Activated CD4-positive, alpha-beta T cell treated with anti-CD3 and anti-CD28 coated beads for 36 hours (primary cell): ENCODE data around the gene CA10. TPM values are rescaled to one million over a fixed set of nuclear protein-coding genes. Genes with fewer than 3 reads are reported as not detected.

ENCODE experiments used
- ATAC-seq: fragments of 200-7000 bp; cut with Tn5 transposase; one replicate; pipeline ENCODE4 v1.10.0; 2021; ENCODE audit warnings: mild to moderate bottlenecking, moderate library complexity
- CTCF ChIA-PET: fragments of 350-600 bp; sonication (Branson Sonifier 250); formaldehyde crosslinking; loops from one replicate; lab custom pipeline; 2021; ENCODE audit warnings: antibody characterized with exemption; lab: Charles Lee
- POLR2A ChIA-PET: fragments of 350-600 bp; sonication (Branson Sonifier 250); formaldehyde crosslinking; loops from one replicate; lab custom pipeline; 2021; ENCODE audit warnings: antibody characterized with exemption, inconsistent platforms; lab: Charles Lee
- DNase-seq: peaks from one replicate; pipeline ENCODE4 v3.0.0-alpha.2; 2020
- H3K27ac Mint-ChIP-seq: one replicate; pipeline ENCODE4 v1.8.0; 2021; ENCODE audit warnings: mixed read lengths
- H3K27me3 Mint-ChIP-seq: one replicate; pipeline ENCODE4 v1.8.0; 2021; ENCODE audit warnings: mixed read lengths
- H3K36me3 Mint-ChIP-seq: one replicate; pipeline ENCODE4 v1.8.0; 2021; ENCODE audit warnings: low read depth, mixed read lengths
- H3K4me1 Mint-ChIP-seq: one replicate; pipeline ENCODE4 v1.8.0; 2021; ENCODE audit warnings: mixed read lengths
- H3K4me3 Mint-ChIP-seq: one replicate; pipeline ENCODE4 v1.8.0; 2021; ENCODE audit warnings: mild to moderate bottlenecking, moderate library complexity, mixed read lengths
- H3K9me3 Mint-ChIP-seq: one replicate; pipeline ENCODE4 v1.8.0; 2021; ENCODE audit warnings: low read depth, mixed read lengths
- intact Hi-C, 2 experiments: fragments of 100-400 bp; cut with DNase I in 1 of 2; cut with micrococcal nuclease in 1 of 2; formaldehyde crosslinking; loops; one replicate each; pipeline versions ENCODE4 v1.14.2 to v1.15.1; 2022 to 2024; cut with DNase I, micrococcal nuclease
- total RNA-seq, 2 experiments: library from RNA; stranded (reverse); gene quantifications; one replicate each; pipeline ENCODE4 v1.2.3, GENCODE V29; 2021

The CA10 gene
- total RNA-seq, 2 experiments from 2014 or later: not detected

GRCh38 chr17:51687887-51688286, 470.6 kb downstream of the CA10 start:
- intact Hi-C loops: no loop called here
- Mint-ChIP-seq H3K27ac (no peak overlapping the region), H3K4me3 (no peak overlapping the region), H3K36me3 (no peaks in the 10 kb centered on the region), H3K27me3 (peaks cover 5% of the 10 kb centered on the region), H3K4me1 (no peaks in the 10 kb centered on the region), H3K9me3 (peaks cover 6% of the 10 kb centered on the region)
- ChIA-PET POLR2A (no interaction called here), CTCF (no interaction called here)
- DNase-seq (no peak), ATAC-seq (no peak)

- POLR2A ChIA-PET: no interaction called here
- DNase-seq (no peak), ATAC-seq (no peak)
- H3K4me1 Mint-ChIP-seq: no peaks in the 10 kb centered on the region
- H3K27me3 Mint-ChIP-seq: peaks cover 10% of the 10 kb centered on the region
- H3K27ac Mint-ChIP-seq: no peak overlapping the region
- intact Hi-C loops: no loop called here
- no peak overlapping the region for H3K4me3 Mint-ChIP-seq
- CTCF ChIA-PET: interaction anchor here (0.6 kb wide), 1 partner anchor 282 kb away, joined by 3 read pairs; no protein-coding TSS in a partner anchor
- H3K9me3 Mint-ChIP-seq: peaks cover 2% of the 10 kb centered on the region
- no peaks in the 10 kb centered on the region for H3K36me3 Mint-ChIP-seq
Measured at GRCh38 chr17:51685287-51685909, 473.1 kb downstream of the CA10 start.

DNA sequence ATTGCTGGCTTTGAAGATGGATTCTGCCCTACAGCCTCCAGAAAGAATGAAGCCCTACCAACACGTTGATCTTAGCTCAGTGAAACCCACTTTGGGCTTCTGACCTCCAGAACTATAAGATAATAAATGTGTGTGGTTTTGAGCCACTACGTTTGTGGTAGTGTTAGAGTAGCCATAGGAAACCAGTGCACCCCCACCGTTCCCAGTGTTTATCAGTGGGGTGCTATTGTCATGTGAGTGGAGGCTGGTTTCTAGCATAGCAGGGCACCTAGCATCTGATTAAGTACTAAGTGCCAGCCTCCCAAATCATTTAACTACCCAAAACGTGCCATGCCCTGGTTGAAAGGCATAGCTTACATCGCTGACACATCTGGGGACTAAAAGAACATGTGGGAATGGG, 474.3 kb downstream of the CA10 start:
- Mint-ChIP-seq H3K4me1 (no peaks in the 10 kb centered on the region), H3K4me3 (no peak overlapping the region), H3K27ac (no peak overlapping the region), H3K9me3 (no peaks in the 10 kb centered on the region), H3K27me3 (peaks cover 10% of the 10 kb centered on the region), H3K36me3 (no peaks in the 10 kb centered on the region)
- POLR2A ChIA-PET: no interaction called here
- ATAC-seq (no peak), DNase-seq (no peak)
- CTCF ChIA-PET: no interaction called here
- intact Hi-C loops: no loop called here

- CTCF ChIA-PET: interaction anchor here (1.1 kb wide), 1 partner anchor 44 kb away, joined by 3 read pairs; no protein-coding TSS in a partner anchor
- no peak overlapping the region for H3K4me3 Mint-ChIP-seq
- H3K27ac Mint-ChIP-seq: no peak overlapping the region
- H3K36me3 Mint-ChIP-seq: no peaks in the 10 kb centered on the region
- intact Hi-C loops: no loop called here
- peaks cover 10% of the 10 kb centered on the region for H3K27me3 Mint-ChIP-seq
- H3K4me1 Mint-ChIP-seq: no peaks in the 10 kb centered on the region
- DNase-seq (no peak), ATAC-seq (no peak)
- POLR2A ChIA-PET: no interaction called here
- H3K9me3 Mint-ChIP-seq: no peaks in the 10 kb centered on the region
Measured at GRCh38 chr17:51683291-51683690, 475.2 kb downstream of the CA10 start.

DNA sequence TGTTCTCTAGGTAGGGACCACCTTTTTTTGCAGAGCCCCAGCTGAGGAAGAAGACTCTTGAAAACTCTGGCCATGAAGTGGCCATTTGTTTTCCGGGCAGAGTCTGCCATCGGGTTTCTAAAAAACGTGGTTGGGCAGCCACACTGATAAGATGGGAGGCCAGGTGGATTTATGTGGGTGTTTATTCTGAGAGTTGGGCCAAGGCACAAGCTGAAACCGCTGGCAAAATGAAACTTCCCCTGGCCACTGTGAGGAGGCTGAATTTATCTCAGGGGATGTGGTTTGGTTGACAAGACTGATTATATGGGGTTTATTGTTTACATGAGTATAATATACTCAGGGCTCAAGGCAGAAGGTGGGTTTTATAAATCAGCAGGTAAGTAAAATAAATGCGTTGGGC, 476.4 kb downstream of the CA10 start:
- no peak overlapping the region for H3K27ac Mint-ChIP-seq
- H3K36me3 Mint-ChIP-seq: no peaks in the 10 kb centered on the region
- no peak for ATAC-seq
- ChIA-PET CTCF (no interaction called here), POLR2A (no interaction called here)
- DNase-seq: no peak
- intact Hi-C loops: no loop called here
- H3K4me1 Mint-ChIP-seq: no peaks in the 10 kb centered on the region
- no peaks in the 10 kb centered on the region for H3K9me3 Mint-ChIP-seq
- H3K4me3 Mint-ChIP-seq: no peak overlapping the region
- peaks cover 10% of the 10 kb centered on the region for H3K27me3 Mint-ChIP-seq

DNA sequence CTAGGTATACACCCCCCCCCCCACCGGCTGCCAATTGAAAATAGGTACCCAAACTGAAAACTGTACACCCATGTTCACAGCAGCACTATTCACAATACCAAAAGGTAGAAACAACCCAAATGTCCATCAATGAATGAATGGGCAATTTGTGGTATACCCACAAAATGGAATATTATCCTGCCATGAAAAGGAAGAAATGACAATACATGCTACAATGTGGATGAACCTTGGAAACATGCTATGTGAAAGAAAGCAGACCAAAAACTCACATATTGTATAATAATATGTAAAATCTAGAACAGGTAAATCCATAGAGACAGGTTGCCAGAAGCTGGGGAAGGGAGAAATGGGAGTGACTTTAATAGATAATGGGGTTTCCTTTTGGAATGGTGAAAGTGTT, 480.6 kb downstream of the CA10 start:
- ChIA-PET POLR2A (no interaction called here), CTCF (no interaction called here)
- no peak overlapping the region for H3K4me3 Mint-ChIP-seq
- H3K4me1 Mint-ChIP-seq: no peaks in the 10 kb centered on the region
- no peak overlapping the region for H3K27ac Mint-ChIP-seq
- DNase-seq (no peak), ATAC-seq (no peak)
- no peaks in the 10 kb centered on the region for H3K36me3 Mint-ChIP-seq
- H3K9me3 Mint-ChIP-seq: no peaks in the 10 kb centered on the region
- H3K27me3 Mint-ChIP-seq: peaks cover 11% of the 10 kb centered on the region
- intact Hi-C loops: no loop called here

DNA sequence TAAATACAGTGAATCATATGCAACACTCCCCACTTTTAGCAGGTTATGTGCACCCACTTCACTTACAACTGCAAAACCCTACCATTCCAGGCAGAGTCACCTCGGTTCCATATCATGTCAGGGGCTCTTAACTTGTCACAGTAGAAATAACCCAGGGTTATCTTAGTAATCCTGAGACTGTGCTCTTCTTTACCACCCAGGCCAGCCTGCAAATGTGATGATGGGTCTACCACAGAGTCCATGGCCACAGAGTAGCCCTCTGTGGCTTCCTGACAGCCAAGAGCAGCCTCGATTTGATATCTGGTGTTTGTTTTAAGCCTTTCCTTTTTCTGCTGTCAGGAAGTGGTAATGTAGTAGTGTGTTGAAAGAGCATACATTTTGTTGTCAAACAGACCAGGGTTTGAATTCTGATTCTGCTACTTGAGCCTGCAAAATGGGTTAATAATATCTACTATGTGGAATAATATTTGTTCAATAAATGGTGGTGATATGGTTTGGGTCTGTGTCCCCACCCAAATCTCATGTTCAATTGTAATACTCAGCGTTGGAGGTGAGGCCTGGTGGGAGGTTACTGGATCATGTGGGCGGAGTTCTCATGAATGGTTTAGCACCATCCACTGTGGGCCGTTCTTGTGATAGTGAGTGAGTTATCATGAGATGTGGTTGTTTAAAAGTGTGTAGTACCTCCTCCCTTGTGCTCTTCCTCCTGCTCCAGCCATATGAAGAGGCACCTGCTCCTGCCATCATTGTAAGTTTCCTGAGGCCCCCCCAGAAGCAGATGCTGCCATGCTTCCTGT, 481.6 kb downstream of the CA10 start:
- POLR2A ChIA-PET: no interaction called here
- H3K27ac Mint-ChIP-seq: no peak overlapping the region
- no peak for ATAC-seq

GRCh38 chr17:51674579-51675255, 483.8 kb downstream of the CA10 start:
- DNase-seq (no peak), ATAC-seq (no peak)
- Mint-ChIP-seq H3K9me3 (no peaks in the 10 kb centered on the region), H3K4me3 (no peak overlapping the region), H3K4me1 (no peaks in the 10 kb centered on the region), H3K27me3 (peaks cover 11% of the 10 kb centered on the region), H3K27ac (no peak overlapping the region), H3K36me3 (no peaks in the 10 kb centered on the region)
- CTCF ChIA-PET: no interaction called here
- intact Hi-C loops: no loop called here
- POLR2A ChIA-PET: no interaction called here

More for the DNA sequence above, 481.6 kb downstream of the CA10 start:
- CTCF ChIA-PET: no interaction called here
- H3K4me3 Mint-ChIP-seq: no peak overlapping the region
- DNase-seq: no peak
- intact Hi-C loops: no loop called here
- peaks cover 12% of the 10 kb centered on the region for H3K27me3 Mint-ChIP-seq
- H3K4me1 Mint-ChIP-seq: no peaks in the 10 kb centered on the region
- no peaks in the 10 kb centered on the region for H3K9me3 Mint-ChIP-seq
- H3K36me3 Mint-ChIP-seq: no peaks in the 10 kb centered on the region

DNA sequence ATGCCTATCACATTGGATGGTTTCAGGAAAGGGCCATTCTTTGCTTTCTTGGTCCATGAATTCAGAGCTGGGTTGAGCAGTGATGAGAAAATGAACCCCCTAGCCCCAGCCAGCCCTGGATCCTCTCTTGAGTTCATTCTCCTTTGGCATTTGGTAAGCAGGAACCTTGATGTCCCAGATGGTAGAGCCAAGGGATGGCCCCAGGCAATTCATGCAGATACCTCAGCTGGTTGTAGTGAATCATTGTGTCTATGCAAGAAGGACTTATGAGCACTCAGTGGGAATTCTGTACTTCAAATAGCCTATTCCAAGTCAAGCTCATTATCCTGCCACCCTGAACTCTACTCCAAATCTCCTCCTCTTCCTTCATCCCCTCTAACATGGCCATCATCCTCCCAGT, 485.4 kb downstream of the CA10 start:
- H3K27ac Mint-ChIP-seq: no peak overlapping the region
- no peak overlapping the region for H3K4me3 Mint-ChIP-seq
- no peaks in the 10 kb centered on the region for H3K36me3 Mint-ChIP-seq
- no peaks in the 10 kb centered on the region for H3K4me1 Mint-ChIP-seq
- ATAC-seq (no peak), DNase-seq (no peak)
- intact Hi-C loops: no loop called here
- ChIA-PET CTCF (no interaction called here), POLR2A (no interaction called here)
- H3K9me3 Mint-ChIP-seq: peaks cover 1% of the 10 kb centered on the region
- peaks cover 11% of the 10 kb centered on the region for H3K27me3 Mint-ChIP-seq

DNA sequence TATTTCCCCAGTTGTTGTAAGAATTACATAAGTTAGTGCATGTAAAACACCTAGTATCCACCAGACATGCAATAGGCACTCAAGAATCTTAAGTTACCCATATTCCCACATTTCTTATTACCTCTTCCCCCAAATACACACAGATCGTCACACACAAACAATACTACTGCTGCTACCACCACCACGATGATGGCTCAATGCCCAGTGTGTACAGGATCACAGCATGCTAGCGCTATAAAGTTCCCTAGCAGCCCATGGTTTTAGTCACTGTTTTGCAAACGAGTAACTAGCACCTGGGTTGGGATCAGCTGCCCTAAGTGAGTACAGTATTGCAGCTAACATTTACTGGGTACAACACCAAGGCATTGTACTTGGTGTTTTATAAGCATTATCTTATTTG, 486.4 kb downstream of the CA10 start:
- intact Hi-C loops: no loop called here
- ChIA-PET CTCF (no interaction called here), POLR2A (no interaction called here)
- H3K27me3 Mint-ChIP-seq: peaks cover 11% of the 10 kb centered on the region
- H3K4me3 Mint-ChIP-seq: no peak overlapping the region
- H3K27ac Mint-ChIP-seq: no peak overlapping the region
- no peaks in the 10 kb centered on the region for H3K36me3 Mint-ChIP-seq
- H3K9me3 Mint-ChIP-seq: peaks cover 1% of the 10 kb centered on the region
- DNase-seq: no peak
- no peaks in the 10 kb centered on the region for H3K4me1 Mint-ChIP-seq
- ATAC-seq: no peak

DNA sequence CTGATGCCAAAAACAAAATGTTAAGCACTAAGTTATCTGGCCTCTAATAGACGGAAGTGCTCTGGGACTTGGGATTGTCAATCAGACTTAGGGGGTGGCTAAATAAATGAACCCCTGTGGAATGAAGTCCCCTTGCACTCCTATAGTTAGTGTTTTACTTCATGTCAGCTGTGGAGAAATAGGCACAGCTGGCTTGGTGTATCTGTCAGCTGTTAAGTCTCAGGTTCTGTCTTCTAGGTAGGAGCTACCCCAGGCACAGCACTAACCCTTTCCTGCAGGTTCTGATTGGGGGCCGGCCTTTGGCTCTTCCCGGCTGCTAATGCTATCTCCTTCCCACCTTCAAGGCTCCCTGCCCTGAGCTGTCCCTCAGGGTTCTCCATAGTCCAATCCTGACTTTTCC, 487.6 kb downstream of the CA10 start:
- CTCF ChIA-PET: no interaction called here

GRCh38 chr17:51668963-51669246, 489.6 kb downstream of the CA10 start:
- peaks cover 1% of the 10 kb centered on the region for H3K9me3 Mint-ChIP-seq
- no peaks in the 10 kb centered on the region for H3K36me3 Mint-ChIP-seq
- no peak for DNase-seq
- intact Hi-C loops: no loop called here
- CTCF ChIA-PET: no interaction called here
- no peaks in the 10 kb centered on the region for H3K4me1 Mint-ChIP-seq
- H3K27ac Mint-ChIP-seq: no peak overlapping the region
- peaks cover 9% of the 10 kb centered on the region for H3K27me3 Mint-ChIP-seq
- POLR2A ChIA-PET: no interaction called here
- no peak overlapping the region for H3K4me3 Mint-ChIP-seq
- ATAC-seq: no peak

More for the DNA sequence above, 487.6 kb downstream of the CA10 start:
- H3K27ac Mint-ChIP-seq: no peak overlapping the region
- H3K4me3 Mint-ChIP-seq: no peak overlapping the region
- intact Hi-C loops: no loop called here
- H3K9me3 Mint-ChIP-seq: peaks cover 1% of the 10 kb centered on the region
- peaks cover 11% of the 10 kb centered on the region for H3K27me3 Mint-ChIP-seq
- POLR2A ChIA-PET: no interaction called here
- ATAC-seq: no peak
- H3K36me3 Mint-ChIP-seq: no peaks in the 10 kb centered on the region
- no peak for DNase-seq
- no peaks in the 10 kb centered on the region for H3K4me1 Mint-ChIP-seq
